ENCODE data around the gene RAE1. TPM values are rescaled to one million over a fixed set of nuclear protein-coding genes. Genes with fewer than 3 reads are reported as not detected.

The RAE1 gene
- total RNA-seq, 2 experiments from 2014 or later: 35.0 to 37.2 TPM

GRCh38 chr20:57398901-57399535 is 48.0 kb downstream of the RAE1 start:
- Mint-ChIP-seq H3K4me3 (peak overlapping the region; percentile 81), H3K27me3 (ENCODE audit: low read depth) (no peaks in the 10 kb centered on the region), H3K4me1 (ENCODE audit: low read depth) (peaks cover 92% of the 10 kb centered on the region), H3K27ac (peak overlapping the region; percentile 94), H3K36me3 (ENCODE audit: low read depth) (peaks cover 82% of the 10 kb centered on the region), H3K9me3 (ENCODE audit: insufficient read depth) (no peaks in the 10 kb centered on the region)
- POLR2A ChIA-PET: interaction anchor here (0.7 to 3.2 kb wide), 10 partner anchors 9 to 1579 kb away, joined by 3 to 18 read pairs (median 5); partner anchors contain the start of genes RBM38 and ZBP1
- no peak for ATAC-seq
- DNase-seq: no peak
- CTCF ChIA-PET: interaction anchor here (0.5 to 2.6 kb wide), 10 partner anchors 9 to 100 kb away, joined by 3 to 20 read pairs (median 6); no protein-coding TSS in a partner anchor

- Mint-ChIP-seq H3K36me3 (ENCODE audit: low read depth) (peaks cover 78% of the 10 kb centered on the region), H3K27ac (peak overlapping the region; percentile 94), H3K27me3 (ENCODE audit: low read depth) (no peaks in the 10 kb centered on the region), H3K4me1 (ENCODE audit: low read depth) (peaks cover 92% of the 10 kb centered on the region), H3K9me3 (ENCODE audit: insufficient read depth) (no peaks in the 10 kb centered on the region), H3K4me3 (peak overlapping the region; percentile 81)
- no peak for ATAC-seq
- no peak for DNase-seq
- POLR2A ChIA-PET: interaction anchor here (1.1 to 3.2 kb wide), 2 partner anchors 10 to 55 kb away, joined by 5 to 18 read pairs; partner anchors contain the start of gene RBM38
- CTCF ChIA-PET: interaction anchor here (0.5 to 2.6 kb wide), 5 partner anchors 10 to 96 kb away, joined by 3 to 20 read pairs (median 7); no protein-coding TSS in a partner anchor
Measured at GRCh38 chr20:57399587-57400155, 48.6 kb downstream of the RAE1 start.

DNA sequence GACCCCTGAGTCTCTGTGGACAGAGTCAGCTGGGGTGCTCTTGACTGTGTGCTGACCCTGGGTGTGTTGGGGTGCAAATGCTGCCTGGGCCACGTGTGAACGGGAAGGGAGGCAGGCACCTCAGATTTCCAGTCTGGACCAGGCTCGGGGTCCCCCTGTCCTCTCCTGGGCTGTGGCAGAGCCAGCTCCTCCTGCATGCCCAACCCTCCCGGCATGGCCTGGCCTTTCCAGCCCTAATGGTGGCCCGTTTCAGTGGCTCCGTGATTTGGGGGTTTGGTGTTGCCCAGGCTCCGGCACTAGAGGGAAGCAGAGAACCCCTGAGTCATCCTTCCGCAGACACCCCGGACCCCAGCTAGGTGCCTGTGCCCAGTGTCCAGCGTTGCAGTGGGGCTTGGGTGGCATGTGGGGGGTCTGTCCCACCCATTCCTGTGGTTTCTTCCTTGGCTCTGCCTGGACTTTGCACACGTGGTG is 49.2 kb downstream of the RAE1 start:
- DNase-seq: no peak
- ChIA-PET POLR2A (interaction anchor here (0.6 to 3.2 kb wide), 2 partner anchors 10 to 1850 kb away, joined by 3 to 18 read pairs; partner anchors contain the start of gene RBM38), CTCF (interaction anchor here (0.9 to 2.6 kb wide), 5 partner anchors 11 to 73 kb away, joined by 3 to 20 read pairs (median 7); no protein-coding TSS in a partner anchor)
- Mint-ChIP-seq H3K27me3 (ENCODE audit: low read depth) (no peaks in the 10 kb centered on the region), H3K9me3 (ENCODE audit: insufficient read depth) (no peaks in the 10 kb centered on the region), H3K36me3 (ENCODE audit: low read depth) (peaks cover 77% of the 10 kb centered on the region), H3K27ac (no peak overlapping the region), H3K4me3 (no peak overlapping the region), H3K4me1 (ENCODE audit: low read depth) (peaks cover 88% of the 10 kb centered on the region)
- ATAC-seq: no peak

DNA sequence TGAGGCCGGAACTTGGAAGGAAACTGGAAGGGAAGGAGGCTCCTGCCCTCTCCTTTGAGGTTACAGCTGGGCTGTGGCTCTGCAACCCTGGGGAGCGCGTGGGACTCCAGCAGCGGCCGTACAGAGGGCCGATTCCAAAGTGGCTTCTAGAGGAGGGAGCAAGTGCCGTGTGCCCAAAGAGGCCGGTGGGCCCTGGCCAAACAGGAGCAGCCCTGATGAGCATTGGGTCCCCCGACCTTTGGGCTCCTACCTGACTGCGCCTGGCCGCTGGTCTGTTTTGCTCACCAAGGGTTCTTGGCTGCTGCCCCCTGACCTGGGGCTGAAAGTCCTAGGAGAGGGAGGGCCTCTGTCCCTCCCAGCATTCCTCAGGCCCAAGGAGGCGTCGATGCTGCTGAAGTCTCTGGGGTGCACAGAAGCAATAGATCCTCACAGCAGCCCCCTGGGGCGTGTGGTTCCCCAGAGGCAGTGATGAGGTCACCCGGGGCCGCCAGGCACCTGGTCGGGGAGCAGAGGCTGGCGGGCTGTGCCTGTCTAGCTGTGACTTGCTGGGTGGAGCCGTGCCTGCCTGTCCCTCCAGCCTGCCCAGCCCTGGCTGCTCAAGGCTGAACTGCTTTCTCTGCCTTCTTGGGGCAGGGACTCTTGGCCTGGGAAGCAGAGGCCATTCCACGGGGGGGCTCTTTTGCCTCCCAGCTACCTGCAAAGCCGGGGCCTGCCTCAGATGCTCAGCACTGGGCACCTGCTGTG is 49.9 kb downstream of the RAE1 start:
- ChIA-PET POLR2A (interaction anchor here (0.6 to 1.7 kb wide), 2 partner anchors 8 to 1849 kb away, joined by 3 to 9 read pairs; no protein-coding TSS in a partner anchor), CTCF (interaction anchor here (0.7 to 2.0 kb wide), 6 partner anchors 14 to 74 kb away, joined by 3 to 7 read pairs (median 3); no protein-coding TSS in a partner anchor)
- H3K36me3 Mint-ChIP-seq (ENCODE audit: low read depth): peaks cover 71% of the 10 kb centered on the region
- no peak for DNase-seq
- H3K27me3 Mint-ChIP-seq (ENCODE audit: low read depth): no peaks in the 10 kb centered on the region
- ATAC-seq: no peak
- H3K27ac Mint-ChIP-seq: peak overlapping the region; percentile 30
- H3K4me1 Mint-ChIP-seq (ENCODE audit: low read depth): peaks cover 83% of the 10 kb centered on the region
- H3K9me3 Mint-ChIP-seq (ENCODE audit: insufficient read depth): no peaks in the 10 kb centered on the region
- H3K4me3 Mint-ChIP-seq: no peak overlapping the region

DNA sequence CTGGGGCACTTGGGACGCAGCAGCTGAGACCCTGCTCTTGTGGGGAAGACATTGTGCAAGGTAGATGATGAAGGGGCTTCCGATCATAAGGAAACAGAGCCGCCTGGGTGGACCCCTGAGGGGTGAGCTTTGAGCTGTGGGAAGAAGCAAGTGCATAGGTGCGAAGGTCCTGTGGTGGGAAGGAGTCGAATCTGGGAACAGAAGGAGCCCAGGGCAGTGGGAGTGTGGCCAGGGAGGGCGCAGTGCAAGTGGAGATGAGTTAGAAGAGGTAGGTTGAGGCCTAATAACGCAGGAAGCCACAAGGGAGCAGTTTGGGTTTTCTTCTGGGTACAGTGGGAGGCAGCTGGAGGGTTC is 50.5 kb downstream of the RAE1 start:
- peaks cover 77% of the 10 kb centered on the region for H3K4me1 Mint-ChIP-seq (ENCODE audit: low read depth)
- H3K36me3 Mint-ChIP-seq (ENCODE audit: low read depth): peaks cover 67% of the 10 kb centered on the region
- H3K4me3 Mint-ChIP-seq: no peak overlapping the region
- no peak for ATAC-seq
- no peaks in the 10 kb centered on the region for H3K27me3 Mint-ChIP-seq (ENCODE audit: low read depth)
- peak overlapping the region; percentile 30 for H3K27ac Mint-ChIP-seq
- ChIA-PET POLR2A (interaction anchor here (1.7 kb wide), 1 partner anchor 9 kb away, joined by 9 read pairs; no protein-coding TSS in a partner anchor), CTCF (interaction anchor here (0.7 to 2.0 kb wide), 5 partner anchors 32 to 74 kb away, joined by 3 to 7 read pairs (median 3); no protein-coding TSS in a partner anchor)
- H3K9me3 Mint-ChIP-seq (ENCODE audit: insufficient read depth): no peaks in the 10 kb centered on the region
- DNase-seq: no peak

GRCh38 chr20:57402206-57403125 is 51.4 kb downstream of the RAE1 start:
- peaks cover 68% of the 10 kb centered on the region for H3K4me1 Mint-ChIP-seq (ENCODE audit: low read depth)
- peaks cover 65% of the 10 kb centered on the region for H3K36me3 Mint-ChIP-seq (ENCODE audit: low read depth)
- no peak for ATAC-seq
- H3K4me3 Mint-ChIP-seq: no peak overlapping the region
- ChIA-PET POLR2A (interaction anchor here (1.7 kb wide), 1 partner anchor 10 kb away, joined by 9 read pairs; no protein-coding TSS in a partner anchor), CTCF (interaction anchor here (1.1 to 2.0 kb wide), 5 partner anchors 21 to 73 kb away, joined by 3 to 7 read pairs (median 3); no protein-coding TSS in a partner anchor)
- H3K27me3 Mint-ChIP-seq (ENCODE audit: low read depth): no peaks in the 10 kb centered on the region
- H3K27ac Mint-ChIP-seq: no peak overlapping the region
- no peaks in the 10 kb centered on the region for H3K9me3 Mint-ChIP-seq (ENCODE audit: insufficient read depth)
- no peak for DNase-seq

DNA sequence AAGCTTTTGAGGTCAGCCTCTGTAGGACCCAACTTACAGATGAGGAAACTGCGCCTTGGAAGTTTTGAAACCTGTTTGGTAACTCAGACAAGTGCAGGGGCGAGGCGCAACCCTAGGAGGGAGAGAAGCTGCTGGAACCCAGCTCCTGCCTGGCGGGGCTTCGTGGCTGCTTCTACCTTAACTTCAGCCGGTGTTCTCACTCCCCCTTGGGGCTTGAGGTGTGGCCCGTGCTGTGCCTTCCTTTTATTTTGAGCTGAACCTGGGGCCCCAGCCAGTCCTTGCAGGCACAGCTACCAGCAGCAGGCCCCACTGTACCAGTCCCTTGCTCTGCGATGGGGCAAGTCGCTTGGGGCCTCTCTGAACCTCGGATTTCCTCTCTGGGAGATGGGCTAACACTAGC is 52.2 kb downstream of the RAE1 start:
- Mint-ChIP-seq H3K27ac (no peak overlapping the region), H3K4me1 (ENCODE audit: low read depth) (peaks cover 60% of the 10 kb centered on the region), H3K36me3 (ENCODE audit: low read depth) (peaks cover 65% of the 10 kb centered on the region), H3K4me3 (no peak overlapping the region), H3K27me3 (ENCODE audit: low read depth) (no peaks in the 10 kb centered on the region), H3K9me3 (ENCODE audit: insufficient read depth) (no peaks in the 10 kb centered on the region)
- DNase-seq (no peak), ATAC-seq (no peak)
- POLR2A ChIA-PET: interaction anchor here (0.8 kb wide), 1 partner anchor 11 kb away, joined by 3 read pairs; no protein-coding TSS in a partner anchor
- CTCF ChIA-PET: interaction anchor here (1.1 kb wide), 1 partner anchor 22 kb away, joined by 3 read pairs; no protein-coding TSS in a partner anchor

DNA sequence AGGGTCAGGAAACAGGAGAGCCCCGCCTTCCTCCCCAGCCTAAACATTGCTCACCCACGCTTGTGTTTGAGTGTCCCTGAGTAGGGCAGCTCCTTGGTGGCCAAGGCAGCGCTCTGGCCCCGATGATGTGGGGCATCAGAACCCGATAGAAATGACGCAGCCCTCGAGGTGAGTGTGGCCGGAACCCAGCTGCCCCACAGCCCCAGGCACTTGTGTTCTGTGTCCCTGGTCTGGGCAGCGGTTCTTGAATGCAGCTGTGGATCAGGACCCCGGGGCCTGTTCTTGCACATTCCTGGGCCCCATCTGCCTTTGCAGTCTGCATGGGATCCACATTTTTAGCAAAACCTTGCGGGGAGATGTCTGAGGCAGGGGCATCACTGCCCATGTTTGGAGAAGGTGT is 53.0 kb downstream of the RAE1 start:
- DNase-seq (no peak), ATAC-seq (no peak)
- Mint-ChIP-seq H3K9me3 (ENCODE audit: insufficient read depth) (no peaks in the 10 kb centered on the region), H3K4me3 (no peak overlapping the region), H3K36me3 (ENCODE audit: low read depth) (peaks cover 61% of the 10 kb centered on the region), H3K27me3 (ENCODE audit: low read depth) (no peaks in the 10 kb centered on the region), H3K4me1 (ENCODE audit: low read depth) (peaks cover 54% of the 10 kb centered on the region), H3K27ac (no peak overlapping the region)
- ChIA-PET POLR2A (interaction anchor here (0.8 kb wide), 1 partner anchor 8 kb away, joined by 3 read pairs; no protein-coding TSS in a partner anchor), CTCF (interaction anchor here (1.1 kb wide), 1 partner anchor 22 kb away, joined by 3 read pairs; no protein-coding TSS in a partner anchor)

DNA sequence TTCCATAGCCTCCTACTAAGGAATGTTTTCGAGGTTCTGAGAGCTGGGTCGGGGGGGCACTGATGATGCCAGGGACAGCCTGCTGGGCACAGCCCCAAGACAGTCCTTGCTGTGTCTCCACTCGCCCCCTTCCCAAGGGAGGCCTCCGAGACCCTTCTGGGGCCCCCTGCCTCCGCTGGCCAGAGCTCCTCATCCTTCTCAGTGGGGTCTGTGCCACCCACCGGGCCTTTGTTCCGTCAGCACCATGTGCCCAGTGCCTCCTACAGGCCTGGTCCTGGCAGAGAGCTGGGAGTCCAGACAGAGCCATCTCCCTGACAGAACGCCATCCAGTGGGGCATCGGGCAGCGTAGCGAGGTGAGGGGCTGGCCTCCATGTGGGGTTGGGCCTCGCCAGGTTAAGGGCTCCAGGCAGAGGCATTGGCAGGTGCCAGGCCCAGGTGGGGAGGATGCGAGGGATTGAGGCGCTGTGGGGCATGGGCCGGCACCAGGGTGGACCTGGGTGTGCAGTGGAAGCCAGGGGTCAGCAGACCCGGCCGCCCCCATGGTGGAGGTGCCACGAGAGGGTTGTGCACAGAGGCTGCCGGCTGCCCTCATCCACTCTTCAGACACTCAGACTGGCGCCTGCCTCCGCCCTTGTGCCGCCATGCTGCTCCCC is 53.5 kb downstream of the RAE1 start:
- ATAC-seq (no peak), DNase-seq (no peak)
- ChIA-PET CTCF (no interaction called here), POLR2A (interaction anchor here (0.8 kb wide), 1 partner anchor 9 kb away, joined by 3 read pairs; no protein-coding TSS in a partner anchor)
- H3K27me3 Mint-ChIP-seq (ENCODE audit: low read depth): no peaks in the 10 kb centered on the region
- H3K27ac Mint-ChIP-seq: no peak overlapping the region
- H3K4me1 Mint-ChIP-seq (ENCODE audit: low read depth): peaks cover 49% of the 10 kb centered on the region
- no peaks in the 10 kb centered on the region for H3K9me3 Mint-ChIP-seq (ENCODE audit: insufficient read depth)
- no peak overlapping the region for H3K4me3 Mint-ChIP-seq
- peaks cover 60% of the 10 kb centered on the region for H3K36me3 Mint-ChIP-seq (ENCODE audit: low read depth)
